ENCODE results near the gene CEP131.

- no peak for TF ChIP-seq ZNF776 (tag by site-specific recombination; IDR thresholded peaks at IDR 0.05; ENCODE audit: borderline replicate concordance)
- TF ChIP-seq ZNF513 (tag by site-specific recombination; IDR thresholded peaks at IDR 0.05) = no peak
- TF ChIP-seq CTCF (tag by site-specific recombination; IDR thresholded peaks at IDR 0.05) = no peak
- no peak for TF ChIP-seq ZNF768 (tag by site-specific recombination; IDR thresholded peaks at IDR 0.05)
- TF ChIP-seq HIC1 (tag by site-specific recombination; IDR thresholded peaks at IDR 0.05) = no peak
- no peak for TF ChIP-seq ZNF621 (tag by site-specific recombination; IDR thresholded peaks at IDR 0.05)
- TF ChIP-seq ZNF792 (tag by site-specific recombination; IDR thresholded peaks at IDR 0.05) = no peak
- TF ChIP-seq ZNF561 (tag by site-specific recombination; IDR thresholded peaks at IDR 0.05; ENCODE audit: borderline replicate concordance) = no peak
- no peak for TF ChIP-seq SP2 (tag by site-specific recombination; IDR thresholded peaks at IDR 0.05)
- TF ChIP-seq ZBTB21 (tag by site-specific recombination; IDR thresholded peaks at IDR 0.05) = no peak
- no peak for TF ChIP-seq ZSCAN16 (tag by site-specific recombination; IDR thresholded peaks at IDR 0.05)
- no peak for TF ChIP-seq ZNF239 (tag by site-specific recombination; IDR thresholded peaks at IDR 0.05)
Measured at GRCh38 chr17:81188491-81188840, 34.3 kb downstream of the CEP131 start.
